ENCODE data around the gene BTG2.

The BTG2 gene

GRCh38 chr1:203335503-203335902 lies 30.2 kb downstream of the BTG2 start:
- no peak overlapping the region for H3K18ac ChIP-seq (ENCODE audit: low read length)
- no peak for DNase-seq
- no peaks in the 10 kb centered on the region for H3K4me1 ChIP-seq (ENCODE audit: control insufficient read depth, low read depth, low read length)
- H3K4me2 ChIP-seq (ENCODE audit: low read length), result no peak overlapping the region
- H3K56ac ChIP-seq (ENCODE audit: low read length), result no peak overlapping the region
- no peak overlapping the region for H4K8ac ChIP-seq (ENCODE audit: low read depth, low read length)
- H2BK15ac ChIP-seq (replicated peaks; ENCODE audit: low read depth), result no peak overlapping the region
- no peak overlapping the region for H3K4ac ChIP-seq (ENCODE audit: low read depth, low read length)
- no peak overlapping the region for H3K23ac ChIP-seq (ENCODE audit: low read length)
- no peak overlapping the region for H3K27ac ChIP-seq (ENCODE audit: low read depth, low read length)
- no peak overlapping the region for H2AK5ac ChIP-seq (ENCODE audit: low read length)
- no peak overlapping the region for H3K4me3 ChIP-seq (ENCODE audit: low read length)
- H3K79me2 ChIP-seq (ENCODE audit: control insufficient read depth, insufficient read depth, low read length), result no peaks in the 10 kb centered on the region
- H2BK120ac ChIP-seq (ENCODE audit: low read depth, low read length), result no peak overlapping the region
- H3K79me1 ChIP-seq (ENCODE audit: low read length), result no peaks in the 10 kb centered on the region
- H3K36me3 ChIP-seq (ENCODE audit: control insufficient read depth, insufficient read depth, low read length), result no peaks in the 10 kb centered on the region
- no peak overlapping the region for H4K5ac ChIP-seq (ENCODE audit: low read length)
- no CpG with 5 or more reads among the region's 4 CpGs for WGBS (ENCODE audit: extremely low coverage, insufficient coverage, low lambda C conversion rate)
- H3K27me3 ChIP-seq (ENCODE audit: insufficient read depth, low read length, poor library complexity), result no peaks in the 10 kb centered on the region
- H3K9ac ChIP-seq (ENCODE audit: low read length), result no peak overlapping the region
- H2BK5ac ChIP-seq (ENCODE audit: low read length), result no peak overlapping the region

GRCh38 chr1:203336097-203336496 lies 30.8 kb downstream of the BTG2 start:
- Histone ChIP-seq H2AK5ac (ENCODE audit: low read length) (no peak overlapping the region), H3K79me1 (ENCODE audit: low read length) (no peaks in the 10 kb centered on the region), H3K9ac (ENCODE audit: low read length) (no peak overlapping the region), H2BK15ac (replicated peaks; ENCODE audit: low read depth) (no peak overlapping the region), H2BK5ac (ENCODE audit: low read length) (no peak overlapping the region), H3K56ac (ENCODE audit: low read length) (no peak overlapping the region), H3K4ac (ENCODE audit: low read depth, low read length) (no peak overlapping the region), H3K18ac (ENCODE audit: low read length) (no peak overlapping the region), H4K8ac (ENCODE audit: low read depth, low read length) (no peak overlapping the region), H2BK120ac (ENCODE audit: low read depth, low read length) (no peak overlapping the region), H4K5ac (ENCODE audit: low read length) (no peak overlapping the region), H3K4me1 (ENCODE audit: control insufficient read depth, low read depth, low read length) (no peaks in the 10 kb centered on the region), H3K23ac (ENCODE audit: low read length) (no peak overlapping the region), H3K36me3 (ENCODE audit: control insufficient read depth, insufficient read depth, low read length) (no peaks in the 10 kb centered on the region), H3K4me2 (ENCODE audit: low read length) (no peak overlapping the region), H3K27me3 (ENCODE audit: insufficient read depth, low read length, poor library complexity) (no peaks in the 10 kb centered on the region), H3K4me3 (ENCODE audit: low read length) (no peak overlapping the region), H3K79me2 (ENCODE audit: control insufficient read depth, insufficient read depth, low read length) (no peaks in the 10 kb centered on the region), H3K27ac (ENCODE audit: low read depth, low read length) (no peak overlapping the region)
- WGBS (ENCODE audit: extremely low coverage, insufficient coverage, low lambda C conversion rate), result no CpG with 5 or more reads among the region's 1 CpG
- no peak for DNase-seq

- Histone ChIP-seq H3K4me2 (ENCODE audit: low read length) (no peak overlapping the region), H3K27ac (ENCODE audit: low read depth, low read length) (no peak overlapping the region), H3K9ac (ENCODE audit: low read length) (no peak overlapping the region), H3K4me3 (ENCODE audit: low read length) (no peak overlapping the region), H3K4ac (ENCODE audit: low read depth, low read length) (no peak overlapping the region), H3K79me1 (ENCODE audit: low read length) (no peaks in the 10 kb centered on the region), H3K36me3 (ENCODE audit: control insufficient read depth, insufficient read depth, low read length) (no peaks in the 10 kb centered on the region), H3K23ac (ENCODE audit: low read length) (no peak overlapping the region), H2BK120ac (ENCODE audit: low read depth, low read length) (no peak overlapping the region), H4K8ac (ENCODE audit: low read depth, low read length) (no peak overlapping the region), H2AK5ac (ENCODE audit: low read length) (no peak overlapping the region), H3K18ac (ENCODE audit: low read length) (no peak overlapping the region), H3K79me2 (ENCODE audit: control insufficient read depth, insufficient read depth, low read length) (no peaks in the 10 kb centered on the region), H2BK5ac (ENCODE audit: low read length) (no peak overlapping the region), H4K5ac (ENCODE audit: low read length) (no peak overlapping the region), H3K4me1 (ENCODE audit: control insufficient read depth, low read depth, low read length) (peaks cover 5% of the 10 kb centered on the region), H2BK15ac (replicated peaks; ENCODE audit: low read depth) (no peak overlapping the region), H3K27me3 (ENCODE audit: insufficient read depth, low read length, poor library complexity) (no peaks in the 10 kb centered on the region), H3K56ac (ENCODE audit: low read length) (no peak overlapping the region)
- DNase-seq, result peak; percentile 76
- WGBS (ENCODE audit: extremely low coverage, insufficient coverage, low lambda C conversion rate), result no CpG with 5 or more reads among the region's 18 CpGs
These were observed 33.2 kb downstream of the BTG2 start for GRCh38 chr1:203338335-203339036.

- no peak overlapping the region for H3K23ac ChIP-seq (ENCODE audit: low read length)
- no CpG with 5 or more reads among the region's 7 CpGs for WGBS (ENCODE audit: extremely low coverage, insufficient coverage, low lambda C conversion rate)
These were observed 34.9 kb downstream of the BTG2 start for GRCh38 chr1:203340112-203340790.

GRCh38 chr1:203342192-203342940 lies 37.0 kb downstream of the BTG2 start:
- Histone ChIP-seq H3K4me3 (ENCODE audit: low read length) (no peak overlapping the region), H3K27ac (ENCODE audit: low read depth, low read length) (no peak overlapping the region), H3K9ac (ENCODE audit: low read length) (peak overlapping the region; percentile 23), H3K4ac (ENCODE audit: low read depth, low read length) (no peak overlapping the region), H3K79me2 (ENCODE audit: control insufficient read depth, insufficient read depth, low read length) (no peaks in the 10 kb centered on the region), H3K4me2 (ENCODE audit: low read length) (peak overlapping the region; percentile 32), H2BK120ac (ENCODE audit: low read depth, low read length) (no peak overlapping the region), H3K4me1 (ENCODE audit: control insufficient read depth, low read depth, low read length) (peaks cover 11% of the 10 kb centered on the region), H3K18ac (ENCODE audit: low read length) (peak overlapping the region; percentile 12), H4K8ac (ENCODE audit: low read depth, low read length) (no peak overlapping the region), H3K27me3 (ENCODE audit: insufficient read depth, low read length, poor library complexity) (no peaks in the 10 kb centered on the region), H3K79me1 (ENCODE audit: low read length) (no peaks in the 10 kb centered on the region), H2AK5ac (ENCODE audit: low read length) (peak overlapping the region; percentile 70), H3K23ac (ENCODE audit: low read length) (no peak overlapping the region), H2BK5ac (ENCODE audit: low read length) (peak overlapping the region; percentile 48), H3K36me3 (ENCODE audit: control insufficient read depth, insufficient read depth, low read length) (no peaks in the 10 kb centered on the region), H4K5ac (ENCODE audit: low read length) (no peak overlapping the region), H2BK15ac (replicated peaks; ENCODE audit: low read depth) (no peak overlapping the region), H3K56ac (ENCODE audit: low read length) (peak overlapping the region; percentile 76)
- WGBS (ENCODE audit: extremely low coverage, insufficient coverage, low lambda C conversion rate), result no CpG with 5 or more reads among the region's 23 CpGs
- DNase-seq, result peak; percentile 90

More at GRCh38 chr1:203340112-203340790, 34.9 kb downstream of the BTG2 start:
- Histone ChIP-seq H3K36me3 (ENCODE audit: control insufficient read depth, insufficient read depth, low read length) (no peaks in the 10 kb centered on the region), H2BK120ac (ENCODE audit: low read depth, low read length) (no peak overlapping the region), H3K79me2 (ENCODE audit: control insufficient read depth, insufficient read depth, low read length) (no peaks in the 10 kb centered on the region), H3K9ac (ENCODE audit: low read length) (peak overlapping the region; percentile 16), H2AK5ac (ENCODE audit: low read length) (no peak overlapping the region), H2BK15ac (replicated peaks; ENCODE audit: low read depth) (no peak overlapping the region), H3K4me3 (ENCODE audit: low read length) (no peak overlapping the region), H3K4me2 (ENCODE audit: low read length) (no peak overlapping the region), H3K27ac (ENCODE audit: low read depth, low read length) (no peak overlapping the region), H3K56ac (ENCODE audit: low read length) (peak overlapping the region; percentile 63), H3K4ac (ENCODE audit: low read depth, low read length) (peak overlapping the region; percentile 41), H3K27me3 (ENCODE audit: insufficient read depth, low read length, poor library complexity) (no peaks in the 10 kb centered on the region), H4K8ac (ENCODE audit: low read depth, low read length) (no peak overlapping the region), H3K79me1 (ENCODE audit: low read length) (no peaks in the 10 kb centered on the region), H2BK5ac (ENCODE audit: low read length) (no peak overlapping the region), H3K18ac (ENCODE audit: low read length) (no peak overlapping the region), H4K5ac (ENCODE audit: low read length) (no peak overlapping the region), H3K4me1 (ENCODE audit: control insufficient read depth, low read depth, low read length) (peaks cover 5% of the 10 kb centered on the region)
- DNase-seq, result peak; percentile 90

Data from mesendoderm (in vitro differentiated cells).